GF-D8 (cell line): Measurements from ENCODE around the gene MRC1.

Experiments used
- DNase-seq: peaks from one replicate; lab custom pipeline; 2025; lab: John Stamatoyannopoulos, UW

The MRC1 gene

GRCh38 chr10:17808971-17809841 is at the start of gene MRC1:
TSS of gene MRC1 (plus strand) at chr10:17809348. CDS start at chr10:17809466, 118 bp downstream.
- DNase-seq = no peak

- DNase-seq = no peak
Measured at GRCh38 chr10:17764142-17764541, 45.0 kb upstream of the MRC1 start.

- no peak for DNase-seq
Measured at GRCh38 chr10:17765602-17766001, 43.5 kb upstream of the MRC1 start.

- no peak for DNase-seq
Measured at GRCh38 chr10:17766731-17767130, 42.4 kb upstream of the MRC1 start.

GRCh38 chr10:17768496-17768895 is 40.7 kb upstream of the MRC1 start:
- no peak for DNase-seq

DNA sequence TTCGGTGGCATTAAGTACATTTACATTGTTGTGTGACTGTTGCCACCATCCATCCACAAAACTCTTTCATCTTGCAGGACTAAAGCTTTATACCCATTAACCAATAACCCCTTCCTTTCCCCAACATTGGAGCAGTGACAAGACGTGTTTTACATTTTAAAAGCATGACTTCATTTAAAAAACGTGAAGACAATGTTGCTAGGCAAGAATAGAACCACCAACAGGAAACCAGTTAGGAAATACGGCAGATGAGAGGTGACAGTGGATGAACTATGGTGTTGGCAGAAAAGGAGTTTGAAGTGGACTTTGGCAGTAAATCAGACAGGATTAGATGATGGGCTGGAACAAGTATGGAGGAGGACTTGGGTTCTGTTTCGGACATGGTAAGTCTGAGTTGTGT is 40.2 kb upstream of the MRC1 start:
- DNase-seq = no peak

DNA sequence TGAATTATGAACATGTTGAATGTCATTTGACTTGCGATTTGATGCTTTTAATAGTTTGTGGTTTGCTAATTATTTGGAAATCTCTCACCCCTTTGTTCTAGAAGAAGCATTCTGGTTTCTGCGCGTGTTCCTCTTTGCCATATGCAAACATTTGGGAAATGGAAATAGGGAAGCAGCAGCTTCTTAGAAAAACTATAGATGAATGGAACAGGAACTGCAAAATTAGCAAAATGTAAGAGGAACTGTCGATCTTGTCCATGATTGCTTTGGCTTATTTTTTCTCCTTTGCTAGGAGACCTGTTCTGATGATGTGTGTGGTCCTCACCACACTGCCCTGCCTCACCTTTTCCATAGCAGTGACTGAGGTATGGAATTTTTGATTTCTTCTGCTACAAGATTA is 38.1 kb upstream of the MRC1 start:
- DNase-seq = peak; percentile 8

DNA sequence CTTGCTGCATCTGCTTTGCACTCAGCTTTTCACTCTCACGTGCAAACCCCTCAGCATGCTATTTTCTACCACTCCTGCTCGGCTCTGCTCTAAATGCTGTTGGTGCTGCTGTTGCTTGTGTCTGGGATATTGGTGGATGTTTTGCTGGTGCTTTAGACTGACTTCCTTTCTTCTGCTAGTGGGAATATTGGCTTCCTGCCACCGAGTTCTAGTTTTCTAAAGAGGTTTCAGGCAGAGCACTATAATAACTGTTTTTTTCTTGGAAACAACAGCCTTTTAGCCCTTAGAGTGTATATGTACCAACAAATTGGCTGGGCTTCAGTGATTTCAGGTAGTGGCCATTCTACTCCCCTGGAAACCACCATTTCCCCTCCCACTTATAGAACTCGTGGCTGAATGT is 29.4 kb upstream of the MRC1 start:
- no peak for DNase-seq

DNA sequence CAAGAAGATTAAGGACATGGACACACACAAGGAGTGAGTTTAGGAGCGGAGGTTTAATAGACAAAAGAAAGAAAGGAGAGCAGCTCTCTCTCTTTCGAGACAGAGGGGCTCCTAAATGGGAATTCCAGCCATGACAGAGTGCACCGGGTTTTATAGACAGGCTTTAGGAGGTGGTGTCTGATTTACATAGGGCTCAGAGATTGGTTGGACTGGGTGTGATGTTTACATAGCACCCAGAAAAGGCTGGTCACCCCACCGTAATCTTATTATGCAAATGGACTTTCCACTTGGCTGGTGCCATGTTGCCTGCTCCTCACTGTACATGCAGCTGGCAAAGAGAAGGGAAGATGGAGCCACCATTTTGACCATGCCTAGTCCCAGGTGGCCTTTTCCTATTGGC is 28.4 kb upstream of the MRC1 start:
- no peak for DNase-seq

DNA sequence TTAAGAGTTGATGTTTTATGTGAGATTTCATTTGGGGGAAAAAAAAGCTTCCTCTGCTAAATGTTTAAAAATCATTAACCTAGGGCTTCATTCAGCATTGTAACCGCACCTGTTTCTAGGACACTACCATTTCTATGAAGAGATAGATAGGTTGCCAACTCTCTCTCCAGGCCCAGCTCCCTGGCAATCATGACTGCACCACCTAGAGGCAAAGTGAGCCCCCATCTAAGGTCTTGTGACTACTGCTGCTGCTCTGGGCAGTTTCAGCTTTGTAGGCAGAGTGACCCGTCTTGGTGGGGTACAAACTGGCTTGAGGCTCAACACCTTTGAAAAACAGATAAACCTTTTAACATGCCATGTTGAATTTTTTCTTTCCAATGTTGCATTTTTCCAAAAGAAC is 27.3 kb upstream of the MRC1 start:
- DNase-seq = no peak

DNA sequence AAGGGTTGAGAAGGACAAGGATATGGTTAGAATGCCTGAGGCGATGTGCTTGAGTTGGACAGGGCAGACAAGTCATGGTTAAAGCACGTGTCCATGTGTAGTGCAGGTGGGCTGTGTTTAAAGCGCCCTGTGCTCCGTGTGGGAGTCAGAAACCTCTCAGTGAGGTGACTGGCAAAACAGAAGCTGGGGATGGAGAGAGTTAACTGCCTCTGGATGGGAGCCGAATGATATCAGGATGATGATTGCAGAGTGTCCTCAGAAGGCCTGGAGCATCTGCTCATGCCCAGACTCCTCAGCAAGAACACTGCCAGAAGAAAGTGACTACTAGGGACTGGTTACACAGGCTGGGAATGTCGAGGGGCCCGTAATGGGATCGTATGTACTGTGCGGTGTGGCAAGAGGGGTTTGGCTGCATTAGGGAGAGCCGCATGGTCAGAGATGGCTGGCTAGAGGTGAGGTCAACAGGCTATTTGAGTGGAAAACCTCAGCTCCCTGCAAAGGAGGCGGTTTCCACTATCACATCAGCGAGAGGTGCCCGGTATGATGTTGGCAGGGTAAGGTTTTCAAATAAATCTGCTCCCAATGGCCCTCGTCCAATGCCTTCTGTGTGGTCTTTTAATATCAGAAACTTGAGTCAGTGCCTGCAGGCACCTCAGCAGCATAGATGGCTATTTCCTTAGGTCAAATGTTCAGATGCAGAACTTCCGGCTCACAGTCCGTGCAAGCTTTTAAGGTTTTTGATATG is 26.1 kb upstream of the MRC1 start:
- no peak for DNase-seq

- DNase-seq = no peak
Measured at GRCh38 chr10:17783751-17784150, 25.4 kb upstream of the MRC1 start.

- no peak for DNase-seq
Measured at GRCh38 chr10:17784688-17785087, 24.5 kb upstream of the MRC1 start.

GRCh38 chr10:17785276-17785930 is 23.7 kb upstream of the MRC1 start:
- no peak for DNase-seq

DNA sequence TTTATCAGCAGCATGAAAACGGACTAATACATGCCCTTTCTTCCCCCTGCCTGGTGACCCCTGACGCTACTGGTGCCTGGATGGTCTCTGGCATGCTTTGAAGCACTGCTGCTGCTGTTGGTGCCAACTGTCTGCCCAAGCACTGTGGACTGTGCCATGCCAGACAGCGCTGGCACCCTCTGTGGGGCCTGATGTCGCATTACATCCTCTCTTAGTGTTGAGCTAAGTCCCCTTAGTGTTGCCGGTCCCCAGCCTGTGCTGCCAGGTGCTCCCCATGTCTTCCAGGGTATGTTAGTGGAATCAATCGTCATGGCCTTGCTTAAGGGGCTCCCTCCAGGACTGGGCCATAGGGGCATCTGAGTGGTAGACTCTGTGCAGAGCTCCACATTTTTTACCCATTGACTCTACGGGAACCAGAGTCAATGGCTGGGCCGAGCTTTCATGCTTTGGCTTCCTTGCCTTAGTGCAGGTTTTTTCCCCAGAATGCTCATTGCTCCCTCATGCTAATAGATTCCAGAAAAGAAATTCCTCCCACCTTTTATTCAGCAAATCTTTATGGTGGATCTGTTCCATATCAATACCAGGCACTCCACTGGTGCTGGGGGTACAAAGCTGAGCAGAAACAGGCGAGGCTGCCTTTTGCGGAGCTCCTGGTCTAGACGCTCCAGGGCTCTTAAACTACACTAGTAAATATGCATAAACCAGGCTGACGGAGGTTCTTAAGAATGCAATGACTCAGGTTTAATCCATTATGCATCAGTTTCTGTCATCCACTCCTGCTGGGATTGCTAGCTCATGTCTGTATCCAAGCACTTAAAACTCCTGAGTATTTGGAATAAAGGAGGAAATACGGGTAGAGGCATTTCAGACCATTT is 21.8 kb upstream of the MRC1 start:
- DNase-seq = no peak

DNA sequence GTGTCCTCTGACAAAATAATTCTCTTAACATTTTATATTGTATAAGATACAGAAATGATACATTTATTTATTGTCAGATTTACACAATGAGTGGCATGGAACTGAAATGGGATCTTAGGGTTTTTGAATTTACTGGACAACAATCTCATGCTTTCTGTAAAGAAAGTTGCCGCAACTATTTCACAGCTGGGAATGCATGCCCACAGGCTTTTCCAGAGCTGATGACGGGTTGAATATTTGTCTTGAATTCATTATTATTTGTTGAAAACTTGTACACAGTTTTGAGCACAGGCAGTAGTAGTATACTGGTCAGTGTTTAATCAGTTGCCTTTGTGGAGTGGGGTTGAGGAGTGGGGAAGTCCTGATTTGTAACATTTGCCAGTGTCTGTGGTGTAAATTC is 20.5 kb upstream of the MRC1 start:
- DNase-seq = no peak

DNA sequence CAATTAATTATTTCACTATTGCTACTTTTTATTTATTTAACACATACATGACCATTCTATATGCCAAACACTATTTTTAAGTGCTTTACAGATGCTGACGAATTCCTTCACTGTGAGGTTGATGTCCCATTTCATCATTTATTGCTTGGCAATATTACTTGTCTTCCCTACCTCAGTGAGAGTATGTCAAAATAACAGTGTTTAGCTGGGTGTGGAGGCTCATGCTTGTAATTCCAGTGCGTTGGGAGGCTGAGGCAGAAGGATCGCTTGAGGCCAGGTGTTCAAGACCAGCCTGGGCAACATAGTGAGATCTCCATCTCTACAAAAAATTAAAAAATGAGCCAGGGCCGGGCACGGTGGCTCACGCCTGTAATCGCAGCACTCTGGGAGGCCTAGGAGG is 19.8 kb upstream of the MRC1 start:
- DNase-seq = no peak

DNA sequence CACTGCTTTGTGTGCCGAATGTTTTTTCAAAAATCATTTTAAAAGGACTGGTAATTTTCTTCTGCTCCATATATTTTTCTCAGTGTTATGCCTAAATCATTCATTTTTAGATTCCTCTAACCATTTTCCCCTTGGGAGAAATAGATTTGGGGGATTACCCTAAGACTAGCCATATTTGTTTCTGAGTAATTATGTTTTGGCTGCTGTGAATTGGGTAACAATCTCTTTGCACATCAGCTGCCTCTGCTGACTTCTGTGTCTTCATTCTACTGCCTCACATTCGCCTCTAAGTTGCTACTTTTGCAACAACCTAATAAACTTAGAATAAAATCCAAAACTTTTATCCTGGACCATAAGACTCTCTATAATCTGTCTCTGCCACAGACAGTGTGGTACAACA is 18.5 kb upstream of the MRC1 start:
- no peak for DNase-seq

DNA sequence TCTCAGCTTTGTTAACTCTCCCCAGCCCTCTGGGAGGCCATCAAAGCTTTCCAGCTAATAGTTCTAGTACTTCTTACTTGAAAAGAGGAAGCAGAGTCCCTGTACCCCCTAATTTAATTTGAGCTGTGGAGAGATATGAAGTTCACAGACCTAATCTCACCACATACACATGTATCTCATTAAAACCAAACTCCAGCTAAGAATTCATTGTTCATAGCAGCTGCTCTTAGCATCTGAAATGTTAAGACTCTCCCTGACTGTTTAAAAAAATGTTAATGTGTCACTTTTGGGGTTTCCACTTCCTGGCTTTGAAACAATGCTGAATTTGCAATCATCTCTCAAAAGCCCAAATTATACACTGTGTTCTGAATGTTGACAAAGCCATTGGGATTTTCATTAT is 16.2 kb upstream of the MRC1 start:
- DNase-seq = no peak

GRCh38 chr10:17793823-17794644 is 15.1 kb upstream of the MRC1 start:
- DNase-seq = no peak

DNA sequence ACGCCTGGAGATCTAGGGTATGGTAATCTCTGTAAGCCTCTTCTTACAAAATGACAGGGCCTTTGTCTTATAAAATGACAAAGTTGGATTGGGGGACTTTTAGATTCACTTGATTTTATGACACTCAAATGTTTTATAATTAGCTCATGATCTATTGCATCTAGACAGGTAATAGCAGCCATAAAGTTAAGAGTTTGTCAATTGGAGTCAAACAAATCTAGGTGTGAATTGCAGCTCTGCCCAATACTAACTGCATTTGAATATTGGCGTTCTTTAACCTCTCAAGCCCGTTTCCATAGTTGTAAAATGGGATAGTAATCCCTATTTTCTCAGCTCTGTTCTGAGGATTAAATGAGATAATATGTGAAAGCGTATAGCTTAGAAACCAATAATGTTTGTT is 14.1 kb upstream of the MRC1 start:
- no peak for DNase-seq
